Motor neuron (in vitro differentiated cells): Measurements from ENCODE around the gene NDUFA3. TPM values are rescaled to one million over a fixed set of nuclear protein-coding genes. Genes with fewer than 3 reads are reported as not detected.

Experiments
- ATAC-seq, 8 experiments: fragments of 200-7000 bp; cut with Tn5 transposase; replicated peaks in 6 of 8; 2 replicates each; pipeline ENCODE4 v1.8.0; 2021; ENCODE audit warnings: mild to moderate bottlenecking in 8 of 8, moderate library complexity in 8 of 8
- H3K27ac ChIP-seq, 2 donors: fragments of 250-450 bp; sonication (Bioruptor Pico); 2 replicates each; pipeline ENCODE4 v1.9.0; 2021; ENCODE audit warnings: antibody characterized with exemption in 2 of 2, mild to moderate bottlenecking in 2 of 2, moderate library complexity in 1 of 2
- H3K4me1 ChIP-seq, 2 donors: fragments of 250-450 bp; sonication (Bioruptor Pico); replicated peaks in 1 of 2; 2 replicates each; pipeline ENCODE4 v1.6.1; 2021; ENCODE audit warnings: antibody characterized with exemption in 2 of 2, mild to moderate bottlenecking in 2 of 2, moderate library complexity in 1 of 2
- H3K4me3 ChIP-seq, 5 donors: fragments of 250-450 bp; sonication (Bioruptor Pico); 2 replicates each; pipeline ENCODE4 v1.9.0; 2021; ENCODE audit warnings: antibody characterized with exemption in 5 of 5, mild to moderate bottlenecking in 5 of 5, moderate library complexity in 4 of 5
- WGBS, 10 experiments: fragments of 450-650 bp; shearing (Covaris generic); methylation state at CpG; one replicate each; pipeline ENCODE4 v1.0.0; 2022; 5-methylcytosine and 5-hydroxymethylcytosine counted together
- in situ Hi-C, 9 experiments: fragments of 400-800 bp; cut with MboI; loops; one replicate each; pipeline ENCODE4 v1.15.0; 2021; ENCODE audit warnings: low sequenced_read_pairs in 9 of 9, low pct_unique_long_range_greater_than_20kb in 2 of 9; ENCODE audit not compliant: unreplicated experiment in 9 of 9
- total RNA-seq, 8 experiments: library from RNA; unstranded; fragments of 300-600 nt; gene quantifications; 2 replicates each; pipeline versions ENCODE4 v1.2.3 to v1.2.4, GENCODE V29; 2022

NDUFA3 gene
- total RNA-seq, result 100 to 1,000 TPM; 188 to 271 (median 210) TPM

- H3K27ac ChIP-seq, result peak within 1 kb of the TSS; percentile 19 to 65
- in situ Hi-C loops, result no loop called here
Observed at GRCh38 chr19:54102421-54103169, at the start of gene NDUFA3. Gene NDUFA3 (plus strand): TSS chr19:54102855. CDS start chr19:54102879, 24 bp downstream.

GRCh38 chr19:54062643-54063042 is 40.0 kb upstream of the NDUFA3 start:
- WGBS, 10 experiments, result 40 to 93% (median 66%) methylated on average over 2 to 7 of the region's 9 CpGs; no CpG with 5 or more reads in 4 of the 10 experiments
- Histone ChIP-seq H3K27ac (no peak overlapping the region), H3K4me1 (no peaks in the 10 kb centered on the region), H3K4me3 (no peak overlapping the region)
- in situ Hi-C loops, result no loop called here
- ATAC-seq, result no peak

More at GRCh38 chr19:54102421-54103169, at the start of gene NDUFA3:
- Histone ChIP-seq H3K4me1 (peaks cover 0 to 6% of the 10 kb centered on the region in 2 donors), H3K4me3 (peak within 1 kb of the TSS; percentile 52 to 87 (median 79))
- WGBS, 10 experiments, result 0 to 53% (median 2%) methylated on average over 3 to 34 of the region's 54 CpGs; no CpG with 5 or more reads in 2 of the 10 experiments
- peak; percentile 95 to 100 (median 99) for ATAC-seq

- no peak for ATAC-seq
- H3K4me3 ChIP-seq, result no peak within 1 kb of the TSS
- no peak within 1 kb of the TSS for H3K27ac ChIP-seq
- no peaks in the 10 kb centered on the region for H3K4me1 ChIP-seq
- WGBS, 10 experiments, result 50 to 92% (median 80%) methylated on average over 2 to 13 of the region's 34 CpGs; no CpG with 5 or more reads in 3 of the 10 experiments
- in situ Hi-C loops, result no loop called here
Observed at GRCh38 chr19:54063350-54064116, 39.1 kb upstream of the NDUFA3 start, which contains the start of gene VSTM1. Gene VSTM1 (minus strand): TSS chr19:54063897. CDS start chr19:54063777, 120 bp downstream.

- Histone ChIP-seq H3K27ac (no peak overlapping the region), H3K4me1 (no peaks in the 10 kb centered on the region), H3K4me3 (no peak overlapping the region)
- in situ Hi-C loops, result no loop called here
- WGBS, 10 experiments, result 0 to 67% (median 10%) methylated on average over 1 to 4 of the region's 5 CpGs; no CpG with 5 or more reads in 5 of the 10 experiments
- peak in 2 of 8 experiments; percentile 51 to 55 for ATAC-seq
Observed at GRCh38 chr19:54069470-54069869, 33.2 kb upstream of the NDUFA3 start.

- Histone ChIP-seq H3K4me1 (no peaks in the 10 kb centered on the region), H3K27ac (no peak overlapping the region), H3K4me3 (no peak overlapping the region)
- no peak for ATAC-seq
- WGBS, 10 experiments, result 51 to 93% (median 74%) methylated on average over 1 to 8 of the region's 10 CpGs; no CpG with 5 or more reads in 2 of the 10 experiments
- in situ Hi-C loops, result no loop called here
Observed at GRCh38 chr19:54073829-54074228, 28.8 kb upstream of the NDUFA3 start.

GRCh38 chr19:54074851-54075250 is 27.8 kb upstream of the NDUFA3 start:
- in situ Hi-C loops, result no loop called here
- no peak for ATAC-seq
- Histone ChIP-seq H3K4me1 (no peaks in the 10 kb centered on the region), H3K27ac (no peak overlapping the region), H3K4me3 (no peak overlapping the region)
- 20 to 81% (median 71%) methylated on average over 1 to 7 of the region's 9 CpGs; no CpG with 5 or more reads in 4 of the 10 experiments for WGBS, 10 experiments

- Histone ChIP-seq H3K27ac (no peak overlapping the region), H3K4me1 (no peaks in the 10 kb centered on the region), H3K4me3 (no peak overlapping the region)
- WGBS, 10 experiments, result 32 to 100% (median 80%) methylated on average over 1 to 5 of the region's 5 CpGs
- in situ Hi-C loops, result no loop called here
- ATAC-seq, result no peak
Observed at GRCh38 chr19:54077334-54077733, 25.3 kb upstream of the NDUFA3 start.

- Histone ChIP-seq H3K4me3 (no peak within 1 kb of the TSS), H3K4me1 (no peaks in the 10 kb centered on the region), H3K27ac (no peak within 1 kb of the TSS)
- no peak for ATAC-seq
- in situ Hi-C loops, result no loop called here
- WGBS, 10 experiments, result 67 to 100% (median 86%) methylated on average over 1 to 6 of the region's 7 CpGs; no CpG with 5 or more reads in 2 of the 10 experiments
Observed at GRCh38 chr19:54081032-54081431, 21.6 kb upstream of the NDUFA3 start, which contains the start of gene TARM1. Gene TARM1 (minus strand): TSS chr19:54081365. CDS start chr19:54081340, 25 bp downstream.

- in situ Hi-C loops, result no loop called here
Observed at GRCh38 chr19:54084410-54084809, 18.2 kb upstream of the NDUFA3 start.

GRCh38 chr19:54094426-54095000 is 8.1 kb upstream of the NDUFA3 start:
- H3K4me1 ChIP-seq, result peaks cover 0 to 6% of the 10 kb centered on the region in 2 donors
- no peak overlapping the region for H3K27ac ChIP-seq
- 75 to 100% (median 90%) methylated on average over 1 to 14 of the region's 17 CpGs; no CpG with 5 or more reads in 2 of the 10 experiments for WGBS, 10 experiments
- ATAC-seq, result no peak
- in situ Hi-C loops, result no loop called here
- no peak overlapping the region for H3K4me3 ChIP-seq

More at GRCh38 chr19:54084410-54084809, 18.2 kb upstream of the NDUFA3 start:
- Histone ChIP-seq H3K4me3 (no peak overlapping the region), H3K27ac (no peak overlapping the region), H3K4me1 (no peaks in the 10 kb centered on the region)
- 0 to 100% (median 52%) methylated on average over 1 to 3 of the region's 3 CpGs; no CpG with 5 or more reads in 4 of the 10 experiments for WGBS, 10 experiments
- no peak for ATAC-seq

GRCh38 chr19:54095136-54095858 is 7.4 kb upstream of the NDUFA3 start:
- H3K4me1 ChIP-seq, result peaks cover 0 to 6% of the 10 kb centered on the region in 2 donors
- H3K27ac ChIP-seq, result no peak overlapping the region
- ATAC-seq, result no peak
- peak overlapping the region in 4 of 5 donors; percentile 10 to 25 (median 24) for H3K4me3 ChIP-seq
- WGBS, 10 experiments, result 73 to 80% (median 78%) methylated on average over 3 to 14 of the region's 22 CpGs; no CpG with 5 or more reads in 7 of the 10 experiments
- in situ Hi-C loops, result no loop called here
